H9 (cell line): ENCODE data around the gene MXI1. TPM values are rescaled to one million over a fixed set of nuclear protein-coding genes. Genes with fewer than 3 reads are reported as not detected.

ENCODE experiments used
- DNase-seq: peaks from one replicate; pipeline ENCODE4 v3.0.0-alpha.2; 2017
- H2AFZ ChIP-seq: one replicate; pipeline ENCODE4 v1.6.1; 2013; ENCODE audit warnings: mild to moderate bottlenecking, low read length, control low read depth, moderate library complexity
- H2AK5ac ChIP-seq: 2 replicates; pipeline ENCODE4 v1.6.1; 2013; ENCODE audit warnings: low read length, control low read depth, mixed read lengths; ENCODE audit not compliant: insufficient read length
- H2BK120ac ChIP-seq: one replicate; pipeline ENCODE4 v1.6.1; 2013; ENCODE audit warnings: low read depth, mild to moderate bottlenecking, low read length, control low read depth, inconsistent platforms; ENCODE audit not compliant: poor library complexity, severe bottlenecking
- H2BK12ac ChIP-seq: 2 replicates; pipeline ENCODE4 v1.6.1; 2013; ENCODE audit warnings: low read length, control low read depth, mixed read lengths, low read depth; ENCODE audit not compliant: insufficient read length
- H2BK15ac ChIP-seq: 2 replicates; pipeline ENCODE4 v1.6.1; 2013; ENCODE audit warnings: low read depth, low read length, control low read depth
- H2BK20ac ChIP-seq: one replicate; pipeline ENCODE4 v1.6.1; 2013; ENCODE audit warnings: low read depth, mild to moderate bottlenecking, low read length, control low read depth, inconsistent platforms; ENCODE audit not compliant: poor library complexity, severe bottlenecking
- H2BK5ac ChIP-seq: 2 replicates; pipeline ENCODE4 v1.6.1; 2013; ENCODE audit warnings: low read length, control low read depth, mixed read lengths; ENCODE audit not compliant: insufficient read length
- H3K14ac ChIP-seq: 2 replicates; pipeline ENCODE4 v1.6.1; 2013; ENCODE audit warnings: low read length, control low read depth; ENCODE audit not compliant: insufficient read depth
- H3K18ac ChIP-seq: 2 replicates; pipeline ENCODE4 v1.6.1; 2013; ENCODE audit warnings: low read depth, mild to moderate bottlenecking, mixed read lengths, low read length, control low read depth; ENCODE audit not compliant: insufficient read length
- H3K23ac ChIP-seq: 2 replicates; pipeline ENCODE4 v1.6.1; 2013; ENCODE audit warnings: low read length, control low read depth, mixed read lengths, low read depth; ENCODE audit not compliant: insufficient read length
- H3K23me2 ChIP-seq: 2 replicates; pipeline ENCODE4 v1.6.1; 2013; ENCODE audit warnings: low read depth, mild to moderate bottlenecking, mixed read lengths, low read length, control low read depth; ENCODE audit not compliant: insufficient read length, poor library complexity, severe bottlenecking
- H3K27ac ChIP-seq: 2 replicates; pipeline ENCODE4 v1.5.1; 2013; ENCODE audit warnings: low read length, control low read depth, mixed read lengths, low read depth; ENCODE audit not compliant: insufficient read length
- H3K27me3 ChIP-seq: 2 replicates; pipeline ENCODE4 v1.6.1; 2013; ENCODE audit warnings: low read length, control low read depth, inconsistent platforms; ENCODE audit not compliant: insufficient read depth
- H3K4ac ChIP-seq: 2 replicates; pipeline ENCODE4 v1.6.1; 2013; ENCODE audit warnings: low read depth, mild to moderate bottlenecking, control low read depth, inconsistent platforms, low read length, moderate library complexity
- H3K4me1 ChIP-seq: 2 replicates; pipeline ENCODE4 v1.6.1; 2013; ENCODE audit warnings: low read length, control low read depth, inconsistent platforms; ENCODE audit not compliant: insufficient read depth
- H3K4me2 ChIP-seq: 2 replicates; pipeline ENCODE4 v1.6.1; 2013; ENCODE audit warnings: low read length, control low read depth, mixed read lengths; ENCODE audit not compliant: insufficient read length, insufficient read depth
- H3K56ac ChIP-seq: 2 replicates; pipeline ENCODE4 v1.6.1; 2013; ENCODE audit warnings: low read depth, mild to moderate bottlenecking, mixed read lengths, low read length, control low read depth; ENCODE audit not compliant: insufficient read length
- H3K79me1 ChIP-seq: 2 replicates; pipeline ENCODE4 v1.6.1; 2013; ENCODE audit warnings: low read depth, mild to moderate bottlenecking, moderate library complexity, low read length, control low read depth, inconsistent platforms; ENCODE audit not compliant: insufficient read depth, poor library complexity, severe bottlenecking
- H3K79me2 ChIP-seq: 2 replicates; pipeline ENCODE4 v1.6.1; 2013; ENCODE audit warnings: low read length, control low read depth, inconsistent platforms; ENCODE audit not compliant: insufficient read depth
- H3K9ac ChIP-seq: 2 replicates; pipeline ENCODE4 v1.6.1; 2013; ENCODE audit warnings: low read length, control low read depth, mixed read lengths; ENCODE audit not compliant: insufficient read length; ENCODE audit errors: extremely low read depth
- H3K9me3 ChIP-seq: one replicate; pipeline ENCODE4 v1.6.1; 2013; ENCODE audit warnings: low read depth, low read length, inconsistent platforms; ENCODE audit not compliant: control insufficient read depth
- H3T11ph ChIP-seq: one replicate; pipeline ENCODE4 v1.6.1; 2013; ENCODE audit warnings: mild to moderate bottlenecking, low read length, control low read depth, inconsistent platforms
- H4K20me1 ChIP-seq: one replicate; pipeline ENCODE4 v1.6.1; 2013; ENCODE audit not compliant: control insufficient read depth, insufficient read length, insufficient read depth
- H4K5ac ChIP-seq: 2 replicates; pipeline ENCODE4 v1.6.1; 2013; ENCODE audit warnings: low read depth, mild to moderate bottlenecking, mixed read lengths, low read length, control low read depth; ENCODE audit not compliant: insufficient read length
- H4K8ac ChIP-seq: replicated peaks from 2 replicates; pipeline ENCODE4 v1.6.1; 2013; ENCODE audit warnings: low read length, control low read depth, mixed read lengths, low read depth; ENCODE audit not compliant: insufficient read length
- H4K91ac ChIP-seq: 2 replicates; pipeline ENCODE4 v1.6.1; 2013; ENCODE audit warnings: low read depth, mild to moderate bottlenecking, moderate library complexity, mixed read lengths, low read length, control low read depth; ENCODE audit not compliant: insufficient read length
- H3K27ac Mint-ChIP-seq, 3 experiments: 2 replicates in 2 of 3; 3 replicates in 1 of 3; pipeline ENCODE4 v1.8.0; 2020 to 2021; ENCODE audit warnings: mixed read lengths in 3 of 3, mild to moderate bottlenecking in 1 of 3, moderate library complexity in 1 of 3
- H3K27me3 Mint-ChIP-seq: 2 replicates; pipeline ENCODE4 v1.8.0; 2021; ENCODE audit warnings: low read depth, mild to moderate bottlenecking, moderate library complexity, mixed read lengths
- H3K36me3 Mint-ChIP-seq, 3 experiments: 2 replicates in 2 of 3; 3 replicates in 1 of 3; pipeline ENCODE4 v1.8.0; 2020 to 2021; ENCODE audit warnings: low read depth in 3 of 3, mixed read lengths in 3 of 3; ENCODE audit not compliant: insufficient read depth in 1 of 3
- H3K4me1 Mint-ChIP-seq, 2 experiments: 2 replicates each; pipeline ENCODE4 v1.8.0; 2020; ENCODE audit warnings: mixed read lengths in 2 of 2
- H3K4me3 Mint-ChIP-seq, 2 experiments: 2 replicates in 1 of 2; 3 replicates in 1 of 2; pipeline ENCODE4 v1.8.0; 2020 to 2021; ENCODE audit warnings: mild to moderate bottlenecking in 2 of 2, mixed read lengths in 2 of 2, moderate library complexity in 1 of 2
- H3K9me3 Mint-ChIP-seq, 2 experiments: 2 replicates in 1 of 2; 3 replicates in 1 of 2; pipeline ENCODE4 v1.8.0; 2020; ENCODE audit warnings: mild to moderate bottlenecking in 2 of 2, mixed read lengths in 2 of 2, moderate library complexity in 1 of 2
- CTCF ChIP-seq: fragments of 200-600 bp; sonication (generic); conservative IDR thresholded peaks from 3 replicates; pipeline ENCODE4 v1.8.0; 2021; ENCODE audit warnings: antibody characterized with exemption, mild to moderate bottlenecking
- WGBS: extraction: QIAGEN DNeasy Blood & Tissue Kit; methylation state at CpG from one replicate; pipeline ENCODE4 v1.1.7; 2013; ENCODE audit warnings: missing lambda C conversion rate, low lambda C conversion rate, mixed read lengths; ENCODE audit not compliant: insufficient read length; ENCODE audit errors: extremely low coverage; 5-methylcytosine and 5-hydroxymethylcytosine counted together
- total RNA-seq: library from RNA; stranded (reverse); gene quantifications from 2 replicates; pipeline ENCODE4 v1.2.1, GENCODE V29; 2021

Gene MXI1
- total RNA-seq, 1 experiment from 2014 or later = 5.6 TPM

GRCh38 chr10:110258542-110258941, 51.1 kb downstream of the MXI1 start:
- Histone ChIP-seq H2BK5ac (no peak overlapping the region), H3T11ph (no peak overlapping the region), H3K56ac (no peak overlapping the region), H3K9ac (no peak overlapping the region), H3K27ac (no peak overlapping the region), H3K23me2 (no peaks in the 10 kb centered on the region), H4K8ac (no peak overlapping the region), H3K79me2 (no peaks in the 10 kb centered on the region), H4K20me1 (no peaks in the 10 kb centered on the region), H2BK20ac (no peak overlapping the region), H2BK12ac (no peak overlapping the region), H3K79me1 (no peaks in the 10 kb centered on the region), H2BK15ac (no peak overlapping the region), H3K27me3 (no peaks in the 10 kb centered on the region), H3K4me1 (no peaks in the 10 kb centered on the region), H2AK5ac (no peak overlapping the region), H3K14ac (no peak overlapping the region), H4K91ac (no peak overlapping the region), H3K18ac (no peak overlapping the region), H3K4me2 (no peak overlapping the region), H3K9me3 (no peaks in the 10 kb centered on the region), H3K23ac (no peak overlapping the region), H4K5ac (no peak overlapping the region), H2AFZ (no peak overlapping the region), H3K4ac (no peak overlapping the region), H2BK120ac (no peak overlapping the region)
- TF ChIP-seq CTCF = no peak
- H3K27ac Mint-ChIP-seq = no peak overlapping the region
- H3K27me3 Mint-ChIP-seq = no peaks in the 10 kb centered on the region
- peaks cover 4 to 7% of the 10 kb centered on the region in 2 experiments; a peak in 3 of 5 replicates for H3K9me3 Mint-ChIP-seq
- no peak overlapping the region for H3K4me3 Mint-ChIP-seq
- H3K4me1 Mint-ChIP-seq = no peaks in the 10 kb centered on the region
- WGBS = no CpG with 5 or more reads among the region's 1 CpG
- no peak for DNase-seq
- H3K36me3 Mint-ChIP-seq = peaks cover 7 to 9% (median 7%) of the 10 kb centered on the region in 3 experiments; a peak in 6 of 7 replicates
